ENCODE data around the gene LRRC4. TPM values are rescaled to one million over a fixed set of nuclear protein-coding genes. Genes with fewer than 3 reads are reported as not detected.

The LRRC4 gene
- total and polyA plus RNA-seq, 2 donors from 2014 or later: 1.6 to 3.2 TPM

DNA sequence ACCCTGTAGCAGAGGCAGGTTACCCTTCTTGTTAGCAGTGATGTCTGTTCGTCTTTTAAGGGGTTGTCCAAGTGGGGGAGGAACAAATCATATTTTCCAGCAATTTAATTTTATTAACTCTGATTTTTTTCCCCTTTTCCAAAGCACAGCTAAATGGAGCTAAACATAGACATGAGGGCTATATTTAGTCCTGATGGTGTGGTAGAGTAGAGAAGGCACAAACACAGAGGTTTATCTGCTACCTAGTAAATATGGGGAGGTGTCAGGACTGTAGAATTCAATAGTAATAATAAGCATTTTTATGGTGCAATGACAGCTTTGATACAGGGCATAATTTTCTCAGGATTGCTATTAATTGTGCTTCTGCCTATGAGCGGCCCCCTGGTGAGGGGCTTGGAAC, 22.5 kb downstream of the LRRC4 start:
- no peak for DNase-seq
- no peaks in the 10 kb centered on the region for H3K27me3 ChIP-seq (ENCODE audit: control insufficient read depth, insufficient read depth, low read length)
- FAIRE-seq: no peak
- H3K4me3 ChIP-seq (ENCODE audit: low read length in 3 of 3): no peak overlapping the region
- H3K4me1 ChIP-seq (ENCODE audit: control insufficient read depth in 2 of 3, insufficient read depth in 2 of 3, low read depth in 1 of 3, low read length in 3 of 3): peaks cover 0 to 54% (median 17%) of the 10 kb centered on the region in 3 donors
- no peak overlapping the region for H3K27ac ChIP-seq (ENCODE audit: low read depth in 2 of 2, low read length in 2 of 2)
- no peak overlapping the region for H3K9ac ChIP-seq (ENCODE audit: low read length in 3 of 3)
- intact Hi-C loops (cut with DNase I): no loop called here
- no peak for TF ChIP-seq CTCF (IDR thresholded peaks at IDR 0.05; ENCODE audit: borderline replicate concordance, extremely low read depth, insufficient read depth)
- no peaks in the 10 kb centered on the region for H3K36me3 ChIP-seq (ENCODE audit: control insufficient read depth in 2 of 3, insufficient read depth in 3 of 3, low read length in 3 of 3)
- no peaks in the 10 kb centered on the region for H3K9me3 ChIP-seq (ENCODE audit: control insufficient read depth in 2 of 3, insufficient read depth in 1 of 3, low read length in 3 of 3)

GRCh38 chr7:128008141-128008540, 23.1 kb downstream of the LRRC4 start:
- H3K27ac ChIP-seq (ENCODE audit: low read depth in 2 of 2, low read length in 2 of 2): no peak overlapping the region
- intact Hi-C loops (cut with DNase I): no loop called here
- H3K4me1 ChIP-seq (ENCODE audit: control insufficient read depth in 2 of 3, insufficient read depth in 2 of 3, low read depth in 1 of 3, low read length in 3 of 3): peaks cover 0 to 57% (median 17%) of the 10 kb centered on the region in 3 donors
- FAIRE-seq: no peak
- no peak for DNase-seq
- H3K9me3 ChIP-seq (ENCODE audit: control insufficient read depth in 2 of 3, insufficient read depth in 1 of 3, low read length in 3 of 3): no peaks in the 10 kb centered on the region
- no peak for TF ChIP-seq CTCF (IDR thresholded peaks at IDR 0.05; ENCODE audit: borderline replicate concordance, extremely low read depth, insufficient read depth)
- H3K27me3 ChIP-seq (ENCODE audit: control insufficient read depth, insufficient read depth, low read length): no peaks in the 10 kb centered on the region
- H3K9ac ChIP-seq (ENCODE audit: low read length in 3 of 3): no peak overlapping the region
- no peaks in the 10 kb centered on the region for H3K36me3 ChIP-seq (ENCODE audit: control insufficient read depth in 2 of 3, insufficient read depth in 3 of 3, low read length in 3 of 3)
- H3K4me3 ChIP-seq (ENCODE audit: low read length in 3 of 3): no peak overlapping the region

GRCh38 chr7:128007303-128007680, 23.9 kb downstream of the LRRC4 start:
- H3K9me3 ChIP-seq (ENCODE audit: control insufficient read depth in 2 of 3, insufficient read depth in 1 of 3, low read length in 3 of 3): no peaks in the 10 kb centered on the region
- TF ChIP-seq CTCF (IDR thresholded peaks at IDR 0.05; ENCODE audit: borderline replicate concordance, extremely low read depth, insufficient read depth): no peak
- no peaks in the 10 kb centered on the region for H3K27me3 ChIP-seq (ENCODE audit: control insufficient read depth, insufficient read depth, low read length)
- peaks cover 0 to 57% (median 17%) of the 10 kb centered on the region in 3 donors for H3K4me1 ChIP-seq (ENCODE audit: control insufficient read depth in 2 of 3, insufficient read depth in 2 of 3, low read depth in 1 of 3, low read length in 3 of 3)
- intact Hi-C loops (cut with DNase I): no loop called here
- H3K36me3 ChIP-seq (ENCODE audit: control insufficient read depth in 2 of 3, insufficient read depth in 3 of 3, low read length in 3 of 3): no peaks in the 10 kb centered on the region
- H3K9ac ChIP-seq (ENCODE audit: low read length in 3 of 3): no peak overlapping the region
- no peak for FAIRE-seq
- no peak overlapping the region for H3K4me3 ChIP-seq (ENCODE audit: low read length in 3 of 3)
- DNase-seq: no peak
- H3K27ac ChIP-seq (ENCODE audit: low read depth in 2 of 2, low read length in 2 of 2): no peak overlapping the region

Data from kidney (tissue), 14 donors.